Measurements from ENCODE around the gene UBTF. TPM values are rescaled to one million over a fixed set of nuclear protein-coding genes. Genes with fewer than 3 reads are reported as not detected.

The UBTF gene
- total and polyA plus RNA-seq, 2 donors (not counting 1 experiment from before 2014, with no cell fraction given): 43.1 to 179 TPM

DNA sequence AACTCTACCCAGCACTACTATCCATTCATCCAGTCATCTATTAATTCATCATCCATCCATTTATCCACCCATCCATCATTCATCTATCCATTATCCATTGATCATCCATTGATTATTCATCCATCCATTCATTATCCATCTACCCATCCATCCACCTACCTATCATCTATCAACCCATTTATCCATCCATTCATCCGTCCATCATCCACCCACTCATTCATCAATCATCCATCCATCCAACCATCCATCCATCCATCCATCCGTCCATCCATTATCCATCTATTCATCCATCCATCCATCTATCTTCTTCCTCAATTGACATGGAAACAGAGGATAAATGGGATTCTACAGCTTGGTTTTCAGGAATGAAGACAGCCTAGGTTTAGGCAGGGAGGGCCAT lies 36.4 kb upstream of the UBTF start:
- no peaks in the 10 kb centered on the region for H3K4me1 ChIP-seq (ENCODE audit: control insufficient read depth in 2 of 2, insufficient read depth in 2 of 2, low read length in 2 of 2)
- no peaks in the 10 kb centered on the region for H3K79me2 ChIP-seq (ENCODE audit: control insufficient read depth, insufficient read depth, low read length)
- TF ChIP-seq, protein P1, sequence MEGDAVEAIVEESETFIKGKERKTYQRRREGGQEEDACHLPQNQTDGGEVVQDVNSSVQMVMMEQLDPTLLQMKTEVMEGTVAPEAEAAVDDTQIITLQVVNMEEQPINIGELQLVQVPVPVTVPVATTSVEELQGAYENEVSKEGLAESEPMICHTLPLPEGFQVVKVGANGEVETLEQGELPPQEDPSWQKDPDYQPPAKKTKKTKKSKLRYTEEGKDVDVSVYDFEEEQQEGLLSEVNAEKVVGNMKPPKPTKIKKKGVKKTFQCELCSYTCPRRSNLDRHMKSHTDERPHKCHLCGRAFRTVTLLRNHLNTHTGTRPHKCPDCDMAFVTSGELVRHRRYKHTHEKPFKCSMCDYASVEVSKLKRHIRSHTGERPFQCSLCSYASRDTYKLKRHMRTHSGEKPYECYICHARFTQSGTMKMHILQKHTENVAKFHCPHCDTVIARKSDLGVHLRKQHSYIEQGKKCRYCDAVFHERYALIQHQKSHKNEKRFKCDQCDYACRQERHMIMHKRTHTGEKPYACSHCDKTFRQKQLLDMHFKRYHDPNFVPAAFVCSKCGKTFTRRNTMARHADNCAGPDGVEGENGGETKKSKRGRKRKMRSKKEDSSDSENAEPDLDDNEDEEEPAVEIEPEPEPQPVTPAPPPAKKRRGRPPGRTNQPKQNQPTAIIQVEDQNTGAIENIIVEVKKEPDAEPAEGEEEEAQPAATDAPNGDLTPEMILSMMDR (IDR thresholded peaks at IDR 0.05): no peak
- no peak for TF ChIP-seq EZH2 (IDR thresholded peaks at IDR 0.05; ENCODE audit: borderline replicate concordance, insufficient read depth, low read depth, low read length, poor library complexity, severe bottlenecking)
- no peak overlapping the region for H3K9ac ChIP-seq (ENCODE audit: low read length)
- H3K27me3 ChIP-seq (replicated peaks in 1 of 4; ENCODE audit: control extremely low read depth in 1 of 4, control insufficient read depth in 3 of 4, insufficient read depth in 4 of 4, low read length in 3 of 4): peaks cover 0 to 3% (median 0%) of the 10 kb centered on the region in 4 experiments
- no peaks in the 10 kb centered on the region for H3K9me3 ChIP-seq (ENCODE audit: control extremely low read depth in 1 of 3, control insufficient read depth in 2 of 3, insufficient read depth in 1 of 3, low read length in 2 of 3)
- no peak overlapping the region for H3K4me3 ChIP-seq (ENCODE audit: control extremely low read depth in 1 of 5, extremely low read depth in 1 of 5, insufficient read depth in 1 of 5, low read depth in 2 of 5, low read length in 4 of 5)
- CTCF ChIA-PET: no interaction called here
- WGBS (ENCODE audit: insufficient coverage): 100% methylated on average over 1 of the region's 2 CpGs
- intact Hi-C loops (cut with micrococcal nuclease): no loop called here
- Mint-ChIP-seq H3K4me3 (no peak overlapping the region), H3K9me3 (ENCODE audit: insufficient read depth) (no peaks in the 10 kb centered on the region), H3K27me3 (peaks cover 6% of the 10 kb centered on the region), H3K27ac (no peak overlapping the region), H3K4me1 (no peaks in the 10 kb centered on the region)
- POLR2A ChIA-PET: no interaction called here
- H3K36me3 ChIP-seq (replicated peaks in 1 of 2; ENCODE audit: control extremely low read depth in 1 of 2, control insufficient read depth in 1 of 2, extremely low read depth in 1 of 2, insufficient read depth in 2 of 2, low read length in 1 of 2): no peaks in the 10 kb centered on the region
- no peak overlapping the region for H3K4me2 ChIP-seq (replicated peaks; ENCODE audit: low read depth, low read length, poor library complexity, severe bottlenecking)
- no peaks in the 10 kb centered on the region for H4K20me1 ChIP-seq (ENCODE audit: control insufficient read depth, insufficient read depth, low read length, poor library complexity, severe bottlenecking)
- no peak overlapping the region for H3K27ac ChIP-seq (ENCODE audit: low read length in 2 of 2)
- ATAC-seq (ENCODE audit: low read depth) (no peak), DNase-seq (no peak)
- no peak overlapping the region for H2AFZ ChIP-seq (ENCODE audit: insufficient read depth, low read depth, low read length, poor library complexity, severe bottlenecking)

DNA sequence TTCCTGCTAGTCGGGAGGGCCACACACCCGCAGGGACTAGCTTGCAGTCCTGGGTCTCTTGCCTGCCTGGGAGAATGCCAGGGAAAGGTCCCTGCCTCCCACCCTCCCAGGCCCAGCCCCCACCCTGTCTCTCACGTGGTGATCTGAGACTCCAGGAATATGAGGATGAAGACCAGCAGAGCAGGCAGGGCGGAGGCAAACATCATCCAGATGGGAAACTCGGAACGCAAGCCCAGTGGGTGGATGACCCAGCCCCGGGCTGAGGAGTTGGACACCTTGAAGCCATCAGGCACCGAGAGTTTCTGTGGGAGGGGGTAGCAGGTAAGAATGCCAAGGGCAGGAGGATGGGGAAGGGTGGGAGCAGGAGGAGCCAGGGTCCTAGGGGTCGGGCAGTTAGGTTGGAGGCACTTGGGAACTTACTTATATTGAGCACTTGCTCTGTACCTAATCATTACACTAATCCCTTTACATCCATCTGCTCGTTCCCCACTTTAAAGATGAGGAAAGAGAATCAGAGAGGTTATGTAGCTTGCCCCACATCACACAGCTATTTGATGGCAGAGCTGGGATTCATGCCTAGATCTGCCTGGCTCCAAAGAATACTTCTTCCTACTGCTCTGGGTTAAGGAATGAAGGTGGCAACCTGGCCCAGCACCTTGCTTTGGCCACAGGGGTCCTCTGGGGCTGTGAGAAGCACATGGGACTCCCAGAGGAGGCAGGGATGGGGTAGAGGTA lies 35.1 kb upstream of the UBTF start:
- DNase-seq (no peak), ATAC-seq (ENCODE audit: low read depth) (no peak)
- no peaks in the 10 kb centered on the region for H4K20me1 ChIP-seq (ENCODE audit: control insufficient read depth, insufficient read depth, low read length, poor library complexity, severe bottlenecking)
- H3K79me2 ChIP-seq (ENCODE audit: control insufficient read depth, insufficient read depth, low read length): no peaks in the 10 kb centered on the region
- no peak overlapping the region for H3K9ac ChIP-seq (ENCODE audit: low read length)
- no peaks in the 10 kb centered on the region for H3K9me3 Mint-ChIP-seq (ENCODE audit: insufficient read depth)
- H3K4me1 Mint-ChIP-seq: peaks cover 2% of the 10 kb centered on the region
- POLR2A ChIA-PET: interaction anchor here (0.6 kb wide), 1 partner anchor 36 kb away, joined by 4 read pairs; no protein-coding TSS in a partner anchor
- no peaks in the 10 kb centered on the region for H3K9me3 ChIP-seq (ENCODE audit: control extremely low read depth in 1 of 3, control insufficient read depth in 2 of 3, insufficient read depth in 1 of 3, low read length in 2 of 3)
- no peaks in the 10 kb centered on the region for H3K36me3 ChIP-seq (replicated peaks in 1 of 2; ENCODE audit: control extremely low read depth in 1 of 2, control insufficient read depth in 1 of 2, extremely low read depth in 1 of 2, insufficient read depth in 2 of 2, low read length in 1 of 2)
- no peaks in the 10 kb centered on the region for H3K4me1 ChIP-seq (ENCODE audit: control insufficient read depth in 2 of 2, insufficient read depth in 2 of 2, low read length in 2 of 2)
- WGBS (ENCODE audit: insufficient coverage): 97% methylated on average over 7 of the region's 10 CpGs
- no peak for TF ChIP-seq EZH2 (IDR thresholded peaks at IDR 0.05; ENCODE audit: borderline replicate concordance, insufficient read depth, low read depth, low read length, poor library complexity, severe bottlenecking)
- H3K27me3 ChIP-seq (replicated peaks in 1 of 4; ENCODE audit: control extremely low read depth in 1 of 4, control insufficient read depth in 3 of 4, insufficient read depth in 4 of 4, low read length in 3 of 4): peaks cover 0 to 3% (median 0%) of the 10 kb centered on the region in 4 experiments
- no peak overlapping the region for H3K27ac ChIP-seq (ENCODE audit: low read length in 2 of 2)
- no peak overlapping the region for H3K4me3 ChIP-seq (ENCODE audit: control extremely low read depth in 1 of 5, extremely low read depth in 1 of 5, insufficient read depth in 1 of 5, low read depth in 2 of 5, low read length in 4 of 5)
- H3K27me3 Mint-ChIP-seq: peaks cover 6% of the 10 kb centered on the region
- no peak overlapping the region for H3K27ac Mint-ChIP-seq
- no peak overlapping the region for H2AFZ ChIP-seq (ENCODE audit: insufficient read depth, low read depth, low read length, poor library complexity, severe bottlenecking)
- intact Hi-C loops (cut with micrococcal nuclease): no loop called here
- no peak overlapping the region for H3K4me2 ChIP-seq (replicated peaks; ENCODE audit: low read depth, low read length, poor library complexity, severe bottlenecking)
- H3K4me3 Mint-ChIP-seq: no peak overlapping the region
- CTCF ChIA-PET: interaction anchor here (1.1 kb wide), 1 partner anchor 11 kb away, joined by 3 read pairs; no protein-coding TSS in a partner anchor

All from B cell (primary cell).